Measurements from ENCODE around the gene CLDN18.

The CLDN18 gene

DNA sequence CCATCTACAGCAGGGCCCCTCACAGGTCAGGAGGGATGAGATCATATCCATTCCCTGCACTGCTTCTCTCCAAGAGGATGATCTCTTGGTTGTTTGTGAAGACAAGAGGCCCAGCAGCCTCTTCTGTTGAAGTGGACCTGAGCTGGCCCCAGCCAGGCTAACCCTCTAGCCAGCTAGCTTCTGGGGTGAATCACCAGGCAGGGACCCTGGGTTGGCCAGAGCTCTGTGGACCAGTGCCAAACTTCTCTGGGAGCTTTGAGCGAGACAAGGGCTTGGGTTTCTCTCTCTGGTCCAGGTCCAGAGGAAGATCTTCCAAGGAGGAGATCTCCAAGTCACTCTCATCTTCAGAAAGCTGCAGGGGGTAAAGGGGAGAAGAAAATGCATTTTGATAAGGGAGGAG, 52.7 kb downstream of the CLDN18 start:
- DNase-seq (ENCODE audit: low read depth in 3 of 3) = no peak

GRCh38 chr3:138063416-138063815, 53.5 kb downstream of the CLDN18 start:
- DNase-seq (ENCODE audit: low read depth in 3 of 3) = no peak

DNA sequence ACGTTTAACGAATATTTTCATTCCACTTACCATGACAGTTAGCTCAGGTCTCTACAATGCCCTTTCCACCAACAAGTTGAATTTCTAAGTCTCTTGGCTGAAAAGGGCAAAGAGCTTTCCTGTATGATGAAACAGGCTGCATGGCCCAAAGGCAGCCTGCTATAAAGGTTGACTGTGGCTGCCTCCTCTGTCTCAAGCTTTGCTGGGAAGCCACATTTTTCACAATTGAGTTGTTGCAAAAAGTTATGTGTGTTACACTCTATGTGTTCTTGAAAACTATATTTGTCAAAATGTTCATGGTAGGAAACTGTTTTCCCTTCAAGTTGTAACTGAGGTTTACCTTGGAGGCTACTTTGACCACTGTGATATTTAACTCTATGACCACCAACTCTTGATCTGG, 56.0 kb downstream of the CLDN18 start:
- no peak for DNase-seq (ENCODE audit: low read depth in 3 of 3)

- peak in 2 of 3 donors; percentile 30 to 44 for DNase-seq (ENCODE audit: low read depth in 3 of 3)
Observed at GRCh38 chr3:138066383-138066782, 56.4 kb downstream of the CLDN18 start.

- DNase-seq (ENCODE audit: low read depth in 3 of 3) = no peak
Observed at GRCh38 chr3:138066972-138067371, 57.0 kb downstream of the CLDN18 start.

- no peak for DNase-seq (ENCODE audit: low read depth in 3 of 3)
Observed at GRCh38 chr3:138068046-138068445, 58.1 kb downstream of the CLDN18 start.

DNA sequence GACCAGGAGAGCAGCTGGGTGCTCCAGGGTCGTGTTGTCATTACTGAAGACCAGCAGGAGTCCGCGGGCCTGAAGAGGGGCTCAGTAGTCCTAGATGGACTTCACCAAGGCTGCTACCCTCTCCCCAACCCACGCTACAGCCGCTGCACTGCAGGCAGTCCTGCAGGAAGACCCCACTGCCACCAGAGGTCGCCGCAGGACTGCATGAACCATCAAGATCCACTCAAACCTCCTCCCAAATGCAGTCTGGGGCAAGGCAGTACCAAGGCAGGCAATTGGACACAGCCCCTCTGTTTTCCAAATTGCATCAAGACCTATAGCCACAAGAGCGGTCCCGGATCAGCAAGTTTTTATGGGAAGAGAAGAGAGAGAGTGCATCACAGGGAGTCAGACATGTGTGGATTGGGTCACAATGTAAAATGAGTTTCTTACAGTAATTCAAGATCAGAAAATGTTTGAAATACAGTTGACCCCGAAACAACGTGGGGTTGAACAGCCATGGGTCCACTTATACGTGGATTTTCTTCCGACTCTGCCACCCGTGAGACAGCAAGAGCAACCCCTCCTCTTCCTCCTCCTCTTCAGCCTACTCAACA, 58.7 kb downstream of the CLDN18 start:
- DNase-seq (ENCODE audit: low read depth in 3 of 3) = peak; percentile 71 to 76 (median 74)

- DNase-seq (ENCODE audit: low read depth in 3 of 3) = no peak
Observed at GRCh38 chr3:138070006-138070405, 60.0 kb downstream of the CLDN18 start.

- DNase-seq (ENCODE audit: low read depth in 3 of 3) = no peak
Observed at GRCh38 chr3:138072796-138073195, 62.8 kb downstream of the CLDN18 start.

DNA sequence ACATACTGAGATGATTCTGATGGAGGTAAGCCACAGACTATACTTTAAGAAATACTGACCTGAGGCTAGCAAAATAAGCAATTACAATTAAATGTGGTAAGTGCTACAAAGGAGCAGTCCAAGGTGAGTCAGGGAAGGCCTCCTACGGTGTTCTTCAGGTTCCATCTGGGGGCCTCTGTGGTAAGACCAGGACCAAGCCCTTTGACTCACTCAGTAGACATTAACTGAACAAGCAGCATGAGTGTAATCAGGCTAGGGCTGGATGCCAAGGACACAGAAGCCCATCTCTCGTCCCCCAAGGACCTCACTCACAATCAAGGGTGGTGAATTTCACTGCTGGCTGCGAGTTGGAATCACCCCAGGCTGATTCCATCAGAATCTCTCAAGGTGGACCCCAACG, 68.1 kb downstream of the CLDN18 start:
- no peak for DNase-seq (ENCODE audit: low read depth in 3 of 3)

DNA sequence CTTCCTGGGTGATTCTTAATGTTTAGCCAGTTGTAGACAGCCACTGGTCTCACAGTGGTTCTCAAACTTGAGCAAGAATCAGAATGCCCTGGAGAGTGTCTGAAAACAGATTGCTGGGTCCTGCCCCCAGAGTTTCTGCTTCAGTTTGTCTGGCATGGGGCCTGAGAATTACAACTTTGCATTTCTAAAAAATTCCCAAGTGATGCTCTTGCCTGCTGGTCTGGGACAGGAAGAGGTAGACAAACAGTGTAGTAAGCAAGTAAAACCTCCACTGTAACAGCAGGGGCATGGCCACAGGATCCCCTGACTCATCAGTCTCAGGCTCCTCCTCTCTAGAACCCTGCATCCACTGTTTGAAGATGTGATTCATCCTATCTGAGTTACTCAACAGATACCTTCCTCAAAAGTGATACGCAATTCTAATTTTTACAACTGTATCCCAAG, 69.0 kb downstream of the CLDN18 start:
- no peak for DNase-seq (ENCODE audit: low read depth in 3 of 3)

- DNase-seq (ENCODE audit: low read depth in 3 of 3) = no peak
Observed at GRCh38 chr3:138079901-138080300, 69.9 kb downstream of the CLDN18 start.

DNA sequence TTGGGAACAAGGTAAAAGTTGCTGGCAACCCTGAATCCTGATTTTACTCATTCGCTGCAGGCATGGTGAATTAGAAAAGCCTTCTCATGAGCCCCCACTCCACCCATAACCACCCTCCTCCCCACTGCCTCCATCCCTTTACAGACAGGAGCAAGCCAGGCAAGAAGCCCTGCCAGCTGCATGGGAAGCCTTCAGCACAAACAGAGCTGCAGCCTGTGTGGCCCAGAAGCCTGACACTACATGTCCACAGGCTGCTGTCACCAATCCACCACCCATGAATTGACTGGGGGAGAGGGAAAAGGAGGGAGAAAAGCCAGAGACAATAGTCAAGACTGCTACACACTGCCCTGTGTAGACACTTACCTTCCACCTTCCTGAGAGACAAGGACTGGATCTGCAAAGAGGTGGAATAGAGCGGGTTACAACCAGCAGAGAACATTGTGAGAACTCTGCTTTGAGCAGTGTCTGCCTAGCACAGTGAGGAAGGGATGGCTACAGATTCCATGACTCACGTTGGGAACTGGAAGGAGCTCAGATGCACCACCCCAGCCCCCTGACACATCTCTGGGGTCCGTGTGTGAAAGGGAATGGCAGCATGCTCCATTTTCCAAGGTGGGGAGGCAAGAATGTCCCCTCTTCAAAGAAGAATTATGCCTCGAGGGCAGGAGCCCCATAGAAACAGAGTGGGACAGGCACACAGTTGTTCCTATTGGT, 71.6 kb downstream of the CLDN18 start:
- DNase-seq (ENCODE audit: low read depth in 3 of 3) = no peak

GRCh38 chr3:138082085-138082991, 72.4 kb downstream of the CLDN18 start:
- no peak for DNase-seq (ENCODE audit: low read depth in 3 of 3)

DNA sequence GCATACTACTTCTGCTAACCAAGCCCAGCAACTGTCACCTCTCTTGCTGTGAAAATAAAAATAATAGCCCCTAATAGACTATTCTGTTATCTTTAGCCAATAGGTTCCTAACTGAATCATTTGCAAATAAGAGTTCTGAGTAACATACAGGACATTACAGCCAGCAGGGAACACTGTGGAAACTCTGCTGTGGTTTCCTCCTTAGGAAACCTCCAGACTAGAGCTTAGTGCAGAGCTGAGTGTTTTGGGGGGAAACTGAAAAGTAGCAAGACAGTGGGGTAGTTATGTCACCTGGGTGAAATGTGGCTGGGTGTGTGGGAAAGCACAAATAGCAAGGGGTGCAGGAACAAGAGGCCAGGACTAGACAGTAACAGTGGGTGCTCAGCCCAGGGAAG, 73.0 kb downstream of the CLDN18 start:
- no peak for DNase-seq (ENCODE audit: low read depth in 3 of 3)

Measured in stimulated activated CD4-positive, alpha-beta T cell treated with anti-CD3 and anti-CD28 coated beads, TNF-alpha, amount 100 ng/mL, for 48 hours (primary cell).